Activated CD4-positive, alpha-beta T cell treated with anti-CD3 and anti-CD28 coated beads for 4 hours (primary cell): ENCODE results near the gene PTP4A2.
"Not testable (repeated sequence)": the region's sequence is repeated elsewhere in the genome, so short reads cannot be mapped to it uniquely, and the experiment has no call there.

Experiments used
- DNase-seq, 2 donors: peaks; one replicate each; pipeline ENCODE4 v3.0.0-alpha.2; 2020

The PTP4A2 gene

DNA sequence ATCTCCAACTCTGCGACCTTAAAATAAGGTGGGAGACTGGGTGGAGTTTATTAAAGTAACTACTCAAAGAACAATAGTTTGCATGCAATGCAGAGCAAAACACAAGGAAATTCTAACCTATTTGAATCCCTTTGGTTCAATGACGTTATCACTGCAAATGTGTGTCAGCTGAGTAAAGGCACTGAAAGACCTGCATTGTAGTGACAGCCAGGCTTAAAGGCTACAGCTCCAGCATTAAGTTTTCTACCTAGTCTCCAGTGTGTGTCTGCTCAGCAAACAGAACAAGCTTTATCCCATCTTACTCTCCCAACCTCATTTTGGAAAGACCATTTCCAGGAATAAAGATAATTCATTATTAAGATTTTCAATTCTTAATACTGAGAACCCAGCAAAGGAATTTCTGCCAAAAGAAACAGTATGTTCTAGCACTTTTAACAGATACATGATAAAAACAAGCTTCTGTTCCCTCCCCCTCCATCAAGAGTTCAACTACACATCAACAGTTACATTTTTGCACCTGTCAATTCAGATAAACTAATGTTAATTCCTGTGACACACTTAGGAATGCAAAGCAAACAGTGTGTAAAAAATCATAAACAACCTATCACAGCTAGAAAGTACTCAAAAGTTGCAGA lies 14.2 kb downstream of the PTP4A2 start:
- no peak for DNase-seq

DNA sequence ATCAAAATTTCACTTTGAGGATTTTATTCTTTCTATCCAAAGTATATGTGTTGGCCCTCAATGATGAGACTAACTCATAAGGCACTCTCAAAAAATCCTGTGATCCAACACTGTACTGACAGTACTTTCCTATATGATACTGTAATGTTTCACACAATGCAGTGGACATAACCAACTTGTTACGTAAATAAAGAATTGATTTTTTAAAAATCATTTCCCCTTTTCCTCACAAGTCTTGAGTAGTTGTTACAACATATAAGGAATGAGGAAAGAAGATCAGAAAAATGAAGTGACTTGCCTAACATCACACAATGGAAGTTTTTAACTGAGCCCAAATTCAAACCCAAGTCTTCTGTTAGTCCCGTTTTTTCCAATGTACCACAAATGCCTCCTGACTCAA lies 17.2 kb downstream of the PTP4A2 start:
- DNase-seq = no peak

DNA sequence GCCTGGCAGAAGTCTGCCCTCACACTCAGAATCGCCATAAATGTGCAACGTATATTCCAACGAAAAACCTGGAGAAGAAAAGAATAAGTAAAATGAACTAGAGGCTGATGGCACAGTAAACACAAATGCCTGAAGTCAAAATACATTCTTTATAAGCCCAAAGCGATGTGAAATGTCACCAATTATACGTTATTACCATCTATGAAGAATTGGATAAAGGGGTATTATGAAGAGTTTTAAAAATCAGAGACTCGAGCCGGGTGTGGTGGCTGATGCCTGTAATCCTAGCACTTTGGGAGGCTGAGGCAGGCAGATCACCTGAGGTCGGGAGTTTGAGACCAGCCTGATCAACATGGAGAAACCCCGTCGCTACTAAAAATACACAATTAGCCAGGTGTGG lies 18.6 kb downstream of the PTP4A2 start:
- DNase-seq = no peak

DNA sequence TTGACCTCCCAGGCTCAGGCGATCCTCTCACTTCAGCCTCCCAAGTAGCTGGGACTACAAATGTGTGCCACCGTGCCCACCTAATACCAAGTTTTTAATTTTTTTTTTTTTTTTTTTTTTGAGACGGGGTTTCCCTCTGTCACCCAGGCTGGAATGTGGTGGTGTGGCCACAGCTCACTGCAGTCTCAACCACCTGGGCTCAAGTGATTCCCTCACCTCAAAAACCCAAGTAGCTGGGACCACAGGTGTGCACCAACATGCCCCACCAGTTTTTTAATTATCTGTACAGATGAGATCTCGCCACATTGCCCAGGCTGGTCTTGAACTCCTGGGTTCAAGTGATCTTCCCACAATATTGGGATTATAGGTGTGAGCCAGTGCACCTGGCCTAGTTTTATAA lies 22.7 kb downstream of the PTP4A2 start:
- DNase-seq = no peak

DNA sequence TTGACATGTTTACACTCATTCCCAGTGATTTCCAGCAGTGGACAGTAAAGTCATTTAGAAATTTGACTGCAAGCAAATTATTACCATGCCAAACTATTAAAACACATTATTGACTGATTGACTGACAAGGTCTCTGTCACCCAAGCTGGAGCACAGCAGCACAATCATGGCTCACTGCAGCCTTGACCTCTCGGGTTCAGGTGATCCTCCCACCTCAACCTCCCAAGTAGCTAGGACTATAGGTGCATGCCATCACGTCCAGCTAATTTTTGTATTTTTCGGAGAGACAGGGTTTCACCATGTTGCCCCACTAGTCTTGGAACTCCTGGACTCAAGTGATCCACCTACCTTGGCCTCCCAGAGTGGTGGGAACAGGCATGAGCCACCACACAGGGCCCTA lies 24.2 kb downstream of the PTP4A2 start:
- no peak for DNase-seq

DNA sequence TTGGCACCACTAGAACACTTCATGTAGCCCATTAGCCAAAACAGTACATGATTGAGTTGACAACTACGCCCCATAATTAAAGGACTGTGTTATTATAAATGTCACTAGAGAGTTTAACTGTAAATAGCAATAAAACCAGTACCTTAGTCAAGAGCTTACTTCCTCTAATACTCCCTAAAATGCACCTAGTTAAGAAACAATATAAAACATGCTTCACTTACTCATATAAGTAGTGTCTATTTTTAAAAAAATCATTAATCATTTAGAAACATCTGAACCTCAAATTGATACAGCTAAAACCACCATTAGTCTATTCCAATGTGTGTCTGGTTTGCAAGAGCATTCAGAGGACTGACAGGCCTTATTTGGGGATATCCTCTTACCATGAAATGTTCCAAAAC lies 25.3 kb downstream of the PTP4A2 start:
- DNase-seq = no peak

DNA sequence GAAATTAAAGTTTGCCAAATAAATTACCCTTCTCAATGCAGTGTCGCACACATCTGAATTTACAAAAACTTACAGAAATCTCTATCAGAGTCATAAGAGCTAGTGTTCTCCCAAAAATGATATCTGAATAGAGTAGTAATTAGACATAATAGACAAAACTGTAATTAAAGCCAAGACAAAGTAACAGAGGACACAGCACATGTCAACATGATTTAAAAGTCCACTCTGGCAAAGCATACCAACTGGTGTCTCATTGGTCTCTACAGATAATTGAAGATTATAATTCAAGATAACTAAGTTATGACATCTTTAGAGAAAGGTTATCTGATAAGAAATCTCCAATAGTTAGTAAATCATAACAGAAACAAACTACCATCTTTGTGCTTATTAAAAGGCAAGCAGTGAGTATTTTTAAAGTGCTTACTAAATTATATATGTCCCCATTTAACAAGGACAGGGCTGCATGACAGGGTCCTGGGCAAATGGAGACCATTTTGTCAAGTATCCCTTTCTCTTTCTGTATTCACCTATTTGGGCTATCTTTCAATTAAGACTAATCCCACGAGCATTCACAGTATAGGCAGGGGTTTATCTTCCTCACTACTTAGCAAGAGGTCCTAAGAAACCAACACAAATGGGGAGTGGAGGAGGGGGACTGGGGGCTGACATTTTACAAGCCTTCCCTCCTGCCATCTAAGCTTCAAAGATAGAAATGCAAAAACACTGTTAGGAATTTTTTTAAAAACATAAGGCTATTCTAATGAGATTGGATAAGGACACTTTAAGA lies 26.0 kb downstream of the PTP4A2 start:
- no peak for DNase-seq

DNA sequence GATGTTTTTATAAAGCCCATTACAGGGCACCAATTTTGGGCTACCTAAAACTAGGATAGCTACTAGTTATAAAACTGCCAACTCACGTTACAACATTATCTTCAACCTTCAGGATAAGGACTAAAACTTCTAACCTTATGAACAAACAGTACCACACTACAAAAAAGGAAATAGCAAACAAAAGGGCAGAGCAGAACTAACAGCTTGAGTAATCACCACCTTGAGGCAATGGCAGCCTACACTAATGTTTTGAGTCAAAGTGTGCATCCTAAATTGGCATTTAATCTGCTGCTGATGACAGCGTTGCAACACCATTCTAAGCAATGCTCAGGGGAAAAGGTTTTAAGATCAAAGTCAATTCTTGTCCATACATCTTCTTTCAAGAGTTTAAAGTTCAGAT lies 27.2 kb downstream of the PTP4A2 start:
- DNase-seq = no peak

DNA sequence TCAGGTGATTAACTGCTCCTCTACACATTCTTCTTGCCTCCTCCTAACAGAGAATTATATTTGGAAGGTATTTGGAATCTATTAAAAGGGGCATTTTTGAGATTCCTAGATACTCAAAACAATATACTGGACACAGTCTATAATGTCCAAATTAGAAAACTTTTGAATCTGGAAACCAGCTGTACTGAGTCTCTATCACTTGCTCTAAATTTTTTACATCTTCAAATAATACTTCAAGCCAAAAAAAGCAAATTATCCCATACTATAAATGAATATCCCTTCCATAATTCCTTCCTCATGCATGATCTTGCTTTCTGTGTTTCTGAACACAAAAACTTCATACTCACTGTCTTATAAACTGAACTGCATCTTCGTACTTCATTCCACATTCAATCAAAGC lies 28.5 kb downstream of the PTP4A2 start:
- DNase-seq = no peak

DNA sequence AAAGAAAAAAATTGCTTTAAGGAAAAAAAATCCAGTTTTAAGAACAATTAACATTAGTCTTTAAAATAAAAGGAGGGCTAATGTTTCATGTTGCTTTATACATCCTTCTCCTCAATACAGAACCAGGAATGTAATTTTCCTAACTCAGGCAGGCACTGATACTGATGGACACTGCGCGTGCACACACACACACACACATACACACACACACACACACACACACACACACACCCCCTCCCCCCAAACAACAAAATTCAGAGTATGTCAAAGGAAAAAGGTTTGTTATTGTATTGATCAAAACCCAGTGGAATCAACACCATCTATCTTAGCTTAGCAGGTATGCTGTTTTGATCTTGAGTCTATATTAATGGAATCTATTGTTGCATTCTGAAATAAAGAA lies 31.6 kb downstream of the PTP4A2 start:
- DNase-seq = no peak

DNA sequence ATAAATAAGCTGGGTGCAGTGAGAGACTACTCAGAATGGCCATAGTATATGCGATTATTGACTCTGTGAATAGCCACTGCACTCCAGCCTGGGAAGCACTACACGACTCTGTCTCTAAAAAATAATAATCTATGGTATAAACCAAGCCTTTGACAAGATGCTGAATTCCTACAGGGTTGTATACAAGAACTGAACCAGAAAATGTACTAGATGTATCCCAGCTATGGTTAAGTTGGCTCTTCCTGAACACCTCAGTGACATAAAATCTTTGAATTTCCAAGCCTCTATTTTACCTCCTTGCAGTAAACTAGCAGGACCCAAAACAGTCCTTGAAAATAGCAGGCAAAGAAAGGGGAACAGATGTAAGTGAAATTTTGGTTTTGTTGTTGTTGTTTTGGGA lies 32.5 kb downstream of the PTP4A2 start:
- DNase-seq = no peak

DNA sequence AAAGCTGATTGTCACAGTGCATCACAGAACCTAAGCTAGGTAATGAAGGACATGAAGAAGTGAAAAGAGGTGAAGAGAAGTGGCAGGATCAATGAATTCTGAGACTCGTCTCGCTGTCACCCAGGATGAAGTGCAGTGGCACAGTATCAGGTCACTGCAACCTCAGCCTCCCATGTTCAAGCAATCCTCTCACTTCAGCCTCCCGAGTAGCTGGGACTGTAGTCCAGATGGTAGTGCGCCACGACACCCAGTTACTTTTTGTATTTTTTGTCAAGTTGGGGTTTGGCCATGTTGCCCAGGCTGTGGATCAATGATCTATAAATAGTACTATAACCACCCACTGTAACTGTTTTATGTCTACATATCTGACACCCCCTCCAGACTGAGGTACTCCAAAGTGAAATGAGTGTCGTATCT lies 33.1 kb downstream of the PTP4A2 start:
- DNase-seq = no peak

DNA sequence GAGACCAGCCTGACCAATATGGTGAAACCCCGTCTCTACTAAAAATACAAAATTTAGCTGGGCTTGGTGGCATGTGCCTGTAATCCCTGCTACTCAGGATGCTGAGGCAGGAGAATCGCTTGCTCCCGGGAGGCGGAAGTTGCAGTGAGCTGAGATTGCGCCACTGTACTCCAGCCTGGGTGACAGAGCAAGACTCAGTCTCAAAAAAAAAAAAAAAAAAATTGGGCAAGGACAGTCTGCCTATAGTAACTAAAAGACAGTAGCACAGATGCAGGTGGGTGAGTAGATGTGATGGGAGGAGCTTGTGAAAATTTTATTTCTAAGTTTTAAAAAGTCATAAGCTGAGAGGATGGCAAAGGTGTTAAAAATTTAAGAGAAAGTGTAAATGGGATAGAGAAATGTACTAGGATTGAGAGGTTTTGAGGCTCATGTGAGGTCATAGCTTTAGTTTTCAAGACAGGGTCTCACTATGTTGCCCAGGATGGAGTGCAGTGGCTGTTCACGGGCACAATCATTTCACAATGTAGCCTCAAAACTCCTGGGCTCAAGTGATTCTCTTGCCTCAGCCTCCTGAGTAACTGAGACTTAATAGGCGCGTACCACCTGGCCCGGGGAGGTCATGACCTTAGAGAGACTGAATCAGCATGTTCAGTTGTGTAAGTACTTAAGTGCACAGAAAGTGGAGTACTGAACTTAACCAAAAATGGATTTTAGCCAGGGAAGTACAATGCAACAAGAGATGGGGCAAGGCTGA lies 33.7 kb downstream of the PTP4A2 start:
- DNase-seq = no peak

DNA sequence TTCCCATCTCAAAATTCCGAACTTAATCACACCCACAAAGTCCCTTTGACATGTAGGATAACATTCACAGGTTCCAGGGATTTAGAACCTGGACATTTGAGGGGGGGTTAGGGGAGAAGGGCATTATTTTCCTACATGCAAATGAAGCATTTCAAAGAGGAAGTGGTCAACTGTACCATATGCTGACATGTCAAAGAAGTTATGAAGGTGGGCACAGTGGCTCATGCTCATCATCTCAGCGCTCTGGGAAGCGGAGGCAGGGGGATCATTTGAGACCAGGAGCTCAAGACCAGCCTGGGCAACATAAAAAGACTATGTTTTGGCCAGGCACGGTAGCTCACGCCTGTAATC lies 35.7 kb downstream of the PTP4A2 start:
- DNase-seq = no peak

DNA sequence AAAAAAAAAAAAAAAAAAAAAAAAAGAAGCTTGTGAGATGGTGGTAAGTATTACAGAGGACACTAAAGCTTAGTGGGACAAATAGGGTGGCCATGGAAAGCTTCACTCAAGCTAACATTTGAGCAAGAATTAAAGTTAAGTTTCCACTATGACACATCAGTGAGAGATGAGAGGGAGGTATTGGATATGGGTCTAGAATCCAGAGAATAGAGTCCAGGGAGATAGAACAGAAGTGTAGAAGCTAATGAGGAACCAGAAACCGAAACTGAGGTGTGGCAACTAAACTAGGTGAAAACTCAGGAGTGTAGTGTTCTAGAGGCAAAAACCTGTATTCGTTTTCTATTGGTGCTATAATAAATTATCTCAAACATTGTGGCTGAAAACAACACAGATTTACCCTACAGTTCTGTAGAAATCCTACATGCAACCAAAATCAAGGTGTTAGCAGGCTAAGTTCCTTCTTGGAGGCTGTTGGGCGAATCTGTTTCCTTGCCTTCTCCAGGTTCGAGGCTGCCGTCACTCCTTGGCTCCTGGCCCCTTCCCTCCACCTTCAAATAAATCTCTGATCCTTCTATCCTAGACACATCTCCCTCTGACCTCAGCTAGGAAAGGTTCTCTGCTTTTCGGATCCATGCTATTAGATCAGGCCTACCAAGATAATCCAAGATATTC lies 36.2 kb downstream of the PTP4A2 start:
- DNase-seq = no peak

DNA sequence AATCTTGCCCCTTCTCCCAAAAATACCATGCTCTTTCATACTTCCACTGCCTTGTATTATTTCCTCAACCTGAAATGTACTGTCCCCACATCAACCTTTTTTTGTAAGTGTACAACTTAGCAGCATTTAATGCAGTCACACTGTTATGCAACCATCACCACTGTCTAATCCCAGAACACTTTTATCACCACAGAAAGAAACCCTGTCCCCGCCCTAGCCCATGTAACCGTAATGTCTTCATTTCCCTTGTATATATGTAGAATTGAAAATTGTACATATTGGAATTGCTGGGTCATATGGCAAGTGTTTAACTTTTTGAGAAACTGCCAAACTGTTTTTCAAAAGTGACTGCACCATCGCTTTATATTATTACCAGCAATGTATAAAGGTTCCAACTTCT lies 37.4 kb downstream of the PTP4A2 start:
- DNase-seq = no peak

DNA sequence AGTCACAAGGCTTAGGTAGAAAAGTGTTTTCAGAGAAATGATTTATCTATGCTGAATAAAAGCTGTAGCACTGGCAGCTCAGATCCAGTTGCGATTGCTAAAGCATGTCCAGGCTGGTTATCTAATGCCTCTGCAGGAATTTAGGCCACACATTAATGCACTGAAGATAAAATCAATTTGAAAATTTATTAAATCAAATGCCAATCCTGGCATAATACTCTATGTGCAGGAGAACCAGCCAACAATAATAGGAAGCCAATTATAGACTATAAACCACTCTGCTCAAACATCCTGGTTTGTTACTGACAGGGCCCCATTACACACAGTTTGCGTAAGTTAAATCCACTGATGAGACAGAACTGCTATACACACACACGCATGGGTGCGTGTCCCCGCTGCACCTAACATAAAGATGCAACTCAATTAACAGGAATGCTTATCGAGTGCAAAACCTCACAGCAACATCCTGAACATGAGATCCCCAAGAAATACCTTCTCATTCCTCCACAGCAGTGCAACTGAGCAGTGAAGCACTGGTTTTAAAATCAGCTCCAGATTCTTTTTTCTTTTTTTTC lies 40.6 kb downstream of the PTP4A2 start:
- DNase-seq = no peak

DNA sequence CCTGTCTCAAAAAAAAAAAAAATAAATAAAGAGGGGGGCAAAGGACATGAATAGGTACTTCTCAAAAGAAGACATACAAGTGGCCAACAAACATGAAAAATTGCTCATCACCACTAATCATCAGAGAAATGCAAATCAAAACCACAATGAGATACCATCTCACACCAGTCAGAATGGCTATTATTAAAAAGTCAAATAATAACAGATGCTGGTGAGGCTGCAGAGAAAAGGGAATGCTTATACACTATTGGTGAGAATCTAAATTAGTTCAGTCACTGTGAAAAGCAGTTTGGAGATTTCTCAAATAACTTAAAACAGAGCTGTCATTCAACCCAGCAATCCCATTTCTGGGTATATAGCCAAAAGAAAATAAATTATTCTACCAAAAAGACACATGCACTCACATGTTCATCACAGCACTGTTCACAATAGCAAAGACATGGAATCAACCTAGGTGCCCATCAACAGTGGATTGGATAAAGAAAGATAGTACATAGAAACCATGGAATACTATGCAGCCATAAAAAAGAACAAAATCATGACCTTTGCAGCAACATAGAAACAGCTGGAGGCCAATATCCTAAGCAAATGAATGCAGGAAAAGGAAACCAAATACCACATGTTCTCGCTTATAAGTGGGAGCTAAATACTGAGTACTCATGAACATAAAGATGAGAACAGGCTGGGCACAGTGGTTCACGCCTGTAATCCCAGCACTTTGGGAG lies 42.5 kb downstream of the PTP4A2 start:
- not testable (repeated sequence) for DNase-seq

DNA sequence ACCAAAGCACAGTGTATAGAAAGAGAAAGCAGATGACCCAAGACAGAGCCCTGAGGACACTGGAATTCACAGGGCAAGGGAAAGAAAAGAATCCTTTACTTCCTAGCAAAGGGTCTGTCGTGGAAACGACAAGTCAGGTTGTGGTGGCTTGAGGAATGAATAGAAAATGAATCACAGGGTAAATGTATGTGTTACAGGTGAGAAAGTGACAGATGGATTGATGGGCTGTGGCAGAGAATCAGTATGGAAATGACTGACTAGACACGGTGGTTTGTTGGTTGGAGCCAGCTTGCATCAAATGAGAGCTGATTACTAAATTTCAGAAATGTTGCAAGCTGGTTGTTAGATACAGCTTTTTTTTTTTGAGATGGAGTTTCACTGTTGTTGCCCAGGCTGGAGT lies 46.9 kb downstream of the PTP4A2 start:
- DNase-seq = no peak

DNA sequence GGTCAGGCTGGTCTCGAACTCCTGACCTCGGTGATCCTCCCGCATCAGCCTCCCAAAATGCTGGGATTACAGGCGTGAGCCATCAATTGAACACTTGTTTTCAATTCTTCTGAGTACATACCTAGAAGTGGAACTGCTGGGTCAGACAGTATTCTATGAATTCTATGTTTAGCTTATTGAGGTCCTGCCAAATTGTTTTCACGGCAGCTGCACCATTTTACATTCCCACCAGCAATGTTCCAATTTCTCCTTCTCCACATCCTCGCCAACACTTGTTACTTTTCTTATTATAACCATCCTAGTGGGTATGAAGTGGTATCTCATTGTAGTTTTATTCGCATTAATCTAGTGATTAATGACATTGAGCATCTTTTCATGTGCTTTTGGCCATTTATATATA lies 49.9 kb downstream of the PTP4A2 start:
- no peak for DNase-seq

DNA sequence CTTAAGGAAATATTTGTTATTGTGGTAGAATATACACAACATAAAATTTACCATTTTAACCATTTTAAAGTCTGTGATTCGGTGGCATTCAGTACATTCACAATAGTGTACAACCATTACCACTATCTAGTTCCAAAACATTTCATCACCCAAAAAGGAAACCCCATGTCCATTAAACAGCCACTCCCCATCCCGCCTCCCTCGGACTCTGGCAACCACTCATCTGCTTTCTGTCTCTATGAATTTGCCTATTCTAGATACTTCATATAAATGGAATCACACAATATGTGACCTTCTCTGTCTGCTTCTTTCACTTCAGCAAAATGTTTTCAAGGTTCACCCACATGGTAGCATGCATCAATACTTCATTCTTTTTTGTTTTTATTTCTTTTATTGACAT lies 51.3 kb downstream of the PTP4A2 start:
- DNase-seq = no peak

DNA sequence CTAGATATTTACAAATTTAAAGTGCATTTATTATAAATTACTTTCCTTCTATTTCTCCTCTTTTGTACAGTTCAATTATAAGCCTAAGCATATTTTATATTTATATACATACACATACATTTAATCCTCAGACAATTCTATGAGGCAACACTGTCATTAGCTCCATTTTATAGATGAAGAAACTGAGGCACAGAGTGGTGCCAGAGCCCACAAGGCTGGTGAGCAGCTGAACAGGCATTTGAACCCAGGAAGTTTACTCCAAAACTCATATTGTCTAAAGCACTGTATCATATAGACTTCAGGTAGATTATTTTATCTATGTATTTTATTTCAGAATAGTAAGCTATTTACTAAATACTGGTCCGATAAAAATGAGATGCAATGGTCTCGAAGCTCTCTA lies 52.3 kb downstream of the PTP4A2 start:
- no peak for DNase-seq
